Panc1 (cell line): ENCODE measurements around the gene MRNIP. TPM values are rescaled to one million over a fixed set of nuclear protein-coding genes. Genes with fewer than 3 reads are reported as not detected.

Experiments used
- ATAC-seq: fragments of 200-7000 bp; cut with Tn5 transposase; 2 replicates; pipeline ENCODE4 v1.9.1; 2020; ENCODE audit warnings: mild to moderate bottlenecking, moderate library complexity
- BruUV-seq: library from RNA; stranded (reverse); fragments of 400-500 nt; replicated peaks from 2 replicates; lab custom pipeline; 2021; lab: Mats Ljungman, UMichigan
- CTCF ChIA-PET: fragments of 300-600 bp; sonication (Branson Sonifier 250); formaldehyde crosslinking; loops from one replicate; lab custom pipeline; 2022; ENCODE audit warnings: antibody characterized with exemption; lab: Charles Lee
- POLR2A ChIA-PET: fragments of 300-600 bp; sonication (Branson Sonifier 250); formaldehyde crosslinking; loops from one replicate; lab custom pipeline; 2022; ENCODE audit warnings: antibody characterized with exemption; lab: Charles Lee
- DNase-seq: peaks from one replicate; pipeline ENCODE4 v3.0.0-alpha.2; 2010; ENCODE audit warnings: low read depth, low spot score
- H3K27ac ChIP-seq: 2 replicates; pipeline ENCODE4 v1.5.1; 2011; ENCODE audit warnings: mild to moderate bottlenecking, low read length, inconsistent platforms
- H3K27me3 ChIP-seq: fragments of 200-500 bp; sonication (Bioruptor generic); 2 replicates; pipeline ENCODE4 v1.6.0; 2014; ENCODE audit warnings: low read length, inconsistent platforms; ENCODE audit not compliant: control insufficient read depth, insufficient read depth
- H3K36me3 ChIP-seq: fragments of 200-500 bp; sonication (Bioruptor generic); 2 replicates; pipeline ENCODE4 v1.5.1; 2014; ENCODE audit warnings: inconsistent platforms, mild to moderate bottlenecking, low read length, moderate library complexity; ENCODE audit not compliant: control insufficient read depth, insufficient read depth
- H3K4me1 ChIP-seq: 2 replicates; pipeline ENCODE4 v1.5.1; 2011; ENCODE audit warnings: inconsistent platforms, mild to moderate bottlenecking, low read length, moderate library complexity; ENCODE audit not compliant: control insufficient read depth, insufficient read depth
- H3K4me3 ChIP-seq, 2 experiments: 2 replicates each; pipeline ENCODE4 v1.5.1; 2011 to 2012; ENCODE audit warnings: low read depth in 2 of 2, low read length in 2 of 2, mild to moderate bottlenecking in 2 of 2, inconsistent platforms in 1 of 2, moderate library complexity in 1 of 2
- H3K9me3 ChIP-seq: fragments of 200-500 bp; sonication (Bioruptor generic); 2 replicates; pipeline ENCODE4 v1.5.1; 2014; ENCODE audit warnings: low read depth, mild to moderate bottlenecking, inconsistent platforms, low read length, moderate library complexity; ENCODE audit not compliant: control insufficient read depth, insufficient read depth
- POLR2AphosphoS5 ChIP-seq: IDR thresholded peaks from 2 replicates; pipeline ENCODE4 v1.6.1; 2012; ENCODE audit warnings: mild to moderate bottlenecking, low read depth, low read length, moderate library complexity
- SIN3A ChIP-seq: IDR thresholded peaks from 2 replicates; pipeline ENCODE4 v1.6.1; 2012; ENCODE audit warnings: low read depth, mild to moderate bottlenecking, low read length, moderate library complexity, borderline replicate concordance; ENCODE audit not compliant: insufficient read depth
- TCF7L2 ChIP-seq: IDR thresholded peaks from 2 replicates; pipeline ENCODE4 v1.6.1; 2011; ENCODE audit warnings: mild to moderate bottlenecking, low read depth, low read length, inconsistent platforms
- in situ Hi-C: cut with HindIII; loops from 2 replicates; pipeline ENCODE4 v1.10.0; 2016; ENCODE audit warnings: low sequenced_read_pairs, low pct_unique_long_range_greater_than_20kb
- intact Hi-C: fragments of 100-400 bp; cut with micrococcal nuclease; formaldehyde crosslinking; loops from one replicate; pipeline ENCODE4 v1.10.0; 2022; ENCODE audit not compliant: unreplicated experiment
- total RNA-seq: library from RNA; stranded (reverse); gene quantifications from one replicate; pipeline ENCODE4 v1.2.1, GENCODE V29; 2021; ENCODE audit not compliant: unreplicated experiment
- TF ChIP-seq, protein P1 (sequence below): fragments of 450-650 bp; IDR thresholded peaks from 2 replicates; pipeline ENCODE4 v1.5.1; 2017; ENCODE audit warnings: mild to moderate bottlenecking
- TF ChIP-seq, protein P2 (sequence below), 2 experiments: IDR thresholded peaks; 2 replicates each; pipeline ENCODE4 v1.6.1; 2011 to 2012; ENCODE audit warnings: low read depth in 2 of 2, control low read depth in 1 of 2, low read length in 1 of 2, mild to moderate bottlenecking in 1 of 2, moderate library complexity in 1 of 2; ENCODE audit not compliant: insufficient read depth in 1 of 2

The MRNIP gene
- total RNA-seq, 1 experiment from 2014 or later = 33.0 TPM

GRCh38 chr5:179817890-179818745, 40.5 kb downstream of the MRNIP start:
- intact Hi-C loops (no loop called here), in situ Hi-C loops (no loop called here)
- CTCF ChIA-PET = no interaction called here
- POLR2A ChIA-PET = interaction anchor here (0.5 to 0.7 kb wide), 3 partner anchors 9 to 180 kb away, joined by 7 to 11 read pairs (median 9); no protein-coding TSS in a partner anchor
- ATAC-seq = no peak
- Histone ChIP-seq H3K27me3 (no peaks in the 10 kb centered on the region), H3K36me3 (no peaks in the 10 kb centered on the region; the same call in 1 of the 2 replicates), H3K27ac (peak overlapping the region; percentile 99), H3K9me3 (no peaks in the 10 kb centered on the region), H3K4me3 (peak overlapping the region; percentile 11 to 33; a peak in 2 of 4 replicates), H3K4me1 (peaks cover 35% of the 10 kb centered on the region)
- BruUV-seq = TSS peak; percentile 81
- DNase-seq = no peak
- TF ChIP-seq, protein P1, sequence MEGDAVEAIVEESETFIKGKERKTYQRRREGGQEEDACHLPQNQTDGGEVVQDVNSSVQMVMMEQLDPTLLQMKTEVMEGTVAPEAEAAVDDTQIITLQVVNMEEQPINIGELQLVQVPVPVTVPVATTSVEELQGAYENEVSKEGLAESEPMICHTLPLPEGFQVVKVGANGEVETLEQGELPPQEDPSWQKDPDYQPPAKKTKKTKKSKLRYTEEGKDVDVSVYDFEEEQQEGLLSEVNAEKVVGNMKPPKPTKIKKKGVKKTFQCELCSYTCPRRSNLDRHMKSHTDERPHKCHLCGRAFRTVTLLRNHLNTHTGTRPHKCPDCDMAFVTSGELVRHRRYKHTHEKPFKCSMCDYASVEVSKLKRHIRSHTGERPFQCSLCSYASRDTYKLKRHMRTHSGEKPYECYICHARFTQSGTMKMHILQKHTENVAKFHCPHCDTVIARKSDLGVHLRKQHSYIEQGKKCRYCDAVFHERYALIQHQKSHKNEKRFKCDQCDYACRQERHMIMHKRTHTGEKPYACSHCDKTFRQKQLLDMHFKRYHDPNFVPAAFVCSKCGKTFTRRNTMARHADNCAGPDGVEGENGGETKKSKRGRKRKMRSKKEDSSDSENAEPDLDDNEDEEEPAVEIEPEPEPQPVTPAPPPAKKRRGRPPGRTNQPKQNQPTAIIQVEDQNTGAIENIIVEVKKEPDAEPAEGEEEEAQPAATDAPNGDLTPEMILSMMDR = no peak
- TF ChIP-seq, protein P2, sequence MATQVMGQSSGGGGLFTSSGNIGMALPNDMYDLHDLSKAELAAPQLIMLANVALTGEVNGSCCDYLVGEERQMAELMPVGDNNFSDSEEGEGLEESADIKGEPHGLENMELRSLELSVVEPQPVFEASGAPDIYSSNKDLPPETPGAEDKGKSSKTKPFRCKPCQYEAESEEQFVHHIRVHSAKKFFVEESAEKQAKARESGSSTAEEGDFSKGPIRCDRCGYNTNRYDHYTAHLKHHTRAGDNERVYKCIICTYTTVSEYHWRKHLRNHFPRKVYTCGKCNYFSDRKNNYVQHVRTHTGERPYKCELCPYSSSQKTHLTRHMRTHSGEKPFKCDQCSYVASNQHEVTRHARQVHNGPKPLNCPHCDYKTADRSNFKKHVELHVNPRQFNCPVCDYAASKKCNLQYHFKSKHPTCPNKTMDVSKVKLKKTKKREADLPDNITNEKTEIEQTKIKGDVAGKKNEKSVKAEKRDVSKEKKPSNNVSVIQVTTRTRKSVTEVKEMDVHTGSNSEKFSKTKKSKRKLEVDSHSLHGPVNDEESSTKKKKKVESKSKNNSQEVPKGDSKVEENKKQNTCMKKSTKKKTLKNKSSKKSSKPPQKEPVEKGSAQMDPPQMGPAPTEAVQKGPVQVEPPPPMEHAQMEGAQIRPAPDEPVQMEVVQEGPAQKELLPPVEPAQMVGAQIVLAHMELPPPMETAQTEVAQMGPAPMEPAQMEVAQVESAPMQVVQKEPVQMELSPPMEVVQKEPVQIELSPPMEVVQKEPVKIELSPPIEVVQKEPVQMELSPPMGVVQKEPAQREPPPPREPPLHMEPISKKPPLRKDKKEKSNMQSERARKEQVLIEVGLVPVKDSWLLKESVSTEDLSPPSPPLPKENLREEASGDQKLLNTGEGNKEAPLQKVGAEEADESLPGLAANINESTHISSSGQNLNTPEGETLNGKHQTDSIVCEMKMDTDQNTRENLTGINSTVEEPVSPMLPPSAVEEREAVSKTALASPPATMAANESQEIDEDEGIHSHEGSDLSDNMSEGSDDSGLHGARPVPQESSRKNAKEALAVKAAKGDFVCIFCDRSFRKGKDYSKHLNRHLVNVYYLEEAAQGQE (IDR thresholded peaks at IDR 0.05; ENCODE audit: insufficient read depth in 1 of 2, low read depth in 2 of 2, low read length in 1 of 2) = no peak
- TF ChIP-seq TCF7L2 (no peak), POLR2AphosphoS5 (no peak), SIN3A (no peak)

GRCh38 chr5:179817470-179817840, 41.2 kb downstream of the MRNIP start:
- H3K4me1 ChIP-seq = peaks cover 33% of the 10 kb centered on the region
- H3K27me3 ChIP-seq = no peaks in the 10 kb centered on the region
- peak overlapping the region; percentile 99 for H3K27ac ChIP-seq
- TF ChIP-seq, protein P1 = no peak
- no peaks in the 10 kb centered on the region for H3K9me3 ChIP-seq
- DNase-seq (no peak), ATAC-seq (no peak)
- ChIA-PET POLR2A (interaction anchor here (0.7 kb wide), 3 partner anchors 25 to 179 kb away, joined by 3 to 11 read pairs (median 9); no protein-coding TSS in a partner anchor), CTCF (no interaction called here)
- no peaks in the 10 kb centered on the region; the same call in 1 of the 2 replicates for H3K36me3 ChIP-seq
- in situ Hi-C loops (no loop called here), intact Hi-C loops (no loop called here)
- H3K4me3 ChIP-seq = no peak overlapping the region
- no TSS peak for BruUV-seq
